Hematopoietic multipotent progenitor cell treated with erythropoietin and hydrocortisone succinate and interleukin-3 and kit ligand, for 6 days (in vitro differentiated cells): ENCODE measurements around the gene TMEM231.
A peak's percentile ranks its signal among the peaks of the same experiment; 100 is the strongest.
"Not testable (repeated sequence)": the region's sequence is repeated elsewhere in the genome, so short reads cannot be mapped to it uniquely, and the experiment has no call there.

Experiments
- DNase-seq: peaks from one replicate; pipeline ENCODE4 v3.0.0-alpha.2; 2015

TMEM231 gene

GRCh38 chr16:75555707-75556430 lies at the start of gene TMEM231:
Gene TMEM231 (minus strand): TSS chr16:75556252. CDS start chr16:75556209, 43 bp downstream.
- peak; percentile 97 for DNase-seq

- DNase-seq = no peak
These were observed 47.2 kb upstream of the TMEM231 start for GRCh38 chr16:75603241-75603640.

- DNase-seq = no peak
These were observed 43.6 kb upstream of the TMEM231 start for GRCh38 chr16:75599452-75600277.

- DNase-seq = peak; percentile 71
These were observed 38.1 kb upstream of the TMEM231 start for GRCh38 chr16:75593825-75594820.

GRCh38 chr16:75593308-75593707 lies 37.3 kb upstream of the TMEM231 start:
- no peak for DNase-seq

- not testable (repeated sequence) for DNase-seq
These were observed 35.9 kb upstream of the TMEM231 start for GRCh38 chr16:75591927-75592326.

GRCh38 chr16:75590920-75591843 lies 35.1 kb upstream of the TMEM231 start:
- DNase-seq = peak; percentile 48

- no peak for DNase-seq
These were observed 33.3 kb upstream of the TMEM231 start for GRCh38 chr16:75589306-75589705.

GRCh38 chr16:75588716-75589115 lies 32.7 kb upstream of the TMEM231 start:
- DNase-seq = no peak

GRCh38 chr16:75584108-75584507 lies 28.1 kb upstream of the TMEM231 start:
- no peak for DNase-seq

GRCh38 chr16:75579281-75579834 lies 23.3 kb upstream of the TMEM231 start:
- DNase-seq = no peak

- DNase-seq = no peak
These were observed 22.7 kb upstream of the TMEM231 start for GRCh38 chr16:75578725-75579124.

GRCh38 chr16:75578212-75578611 lies 22.2 kb upstream of the TMEM231 start:
- peak; percentile 43 for DNase-seq

GRCh38 chr16:75576384-75576811 lies 20.3 kb upstream of the TMEM231 start:
- DNase-seq = no peak

GRCh38 chr16:75575958-75576357 lies 19.9 kb upstream of the TMEM231 start:
- no peak for DNase-seq

GRCh38 chr16:75573955-75574354 lies 17.9 kb upstream of the TMEM231 start:
- no peak for DNase-seq

- peak; percentile 73 for DNase-seq
These were observed 17.0 kb upstream of the TMEM231 start for GRCh38 chr16:75572864-75573542.

GRCh38 chr16:75570396-75571065 lies 14.5 kb upstream of the TMEM231 start:
- DNase-seq = no peak

GRCh38 chr16:75567911-75568310 lies 11.9 kb upstream of the TMEM231 start:
- DNase-seq = no peak

- DNase-seq = peak; percentile 44
These were observed 10.8 kb upstream of the TMEM231 start for GRCh38 chr16:75566758-75567255.
